ENCODE data around the gene DLGAP4.
"Not testable (repeated sequence)": the region's sequence is repeated elsewhere in the genome, so short reads cannot be mapped to it uniquely, and the experiment has no call there.

The DLGAP4 gene

GRCh38 chr20:36507746-36508145, 201.6 kb downstream of the DLGAP4 start:
- DNase-seq: no peak

DNA sequence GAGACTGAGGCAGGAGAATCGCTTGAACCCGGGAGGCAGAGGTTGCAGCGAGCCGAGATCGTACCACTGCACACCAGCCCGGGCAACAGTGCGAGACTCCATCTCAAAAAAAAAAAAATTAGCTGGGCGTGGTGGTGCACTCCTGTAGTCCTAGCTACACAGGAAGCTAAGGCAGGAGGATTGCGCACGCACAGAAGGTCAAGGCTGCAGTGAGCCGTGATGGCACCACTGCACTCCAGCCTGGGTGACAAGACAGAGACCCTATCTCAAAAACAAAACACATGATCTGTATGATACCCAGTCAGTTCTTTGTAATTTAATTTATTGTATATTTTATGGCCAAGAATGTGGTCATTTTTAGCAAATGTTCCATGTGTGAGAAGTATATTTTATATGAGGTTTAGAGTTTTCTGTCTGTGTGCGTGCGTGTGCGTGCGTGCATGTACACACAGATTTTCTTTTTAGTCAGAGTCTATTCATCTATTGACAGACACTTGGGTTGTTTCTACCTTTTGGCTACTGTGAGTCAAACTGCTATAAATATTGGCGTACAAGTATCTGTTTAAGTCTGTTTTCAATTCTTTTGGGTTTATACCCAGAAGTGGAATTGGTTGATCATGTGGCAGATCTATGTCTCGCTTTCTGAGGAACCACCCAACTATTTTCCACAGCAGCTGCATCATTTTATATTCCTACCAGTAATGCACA, 213.0 kb downstream of the DLGAP4 start:
- no peak for DNase-seq

GRCh38 chr20:36519944-36520343, 213.8 kb downstream of the DLGAP4 start:
- DNase-seq: no peak

DNA sequence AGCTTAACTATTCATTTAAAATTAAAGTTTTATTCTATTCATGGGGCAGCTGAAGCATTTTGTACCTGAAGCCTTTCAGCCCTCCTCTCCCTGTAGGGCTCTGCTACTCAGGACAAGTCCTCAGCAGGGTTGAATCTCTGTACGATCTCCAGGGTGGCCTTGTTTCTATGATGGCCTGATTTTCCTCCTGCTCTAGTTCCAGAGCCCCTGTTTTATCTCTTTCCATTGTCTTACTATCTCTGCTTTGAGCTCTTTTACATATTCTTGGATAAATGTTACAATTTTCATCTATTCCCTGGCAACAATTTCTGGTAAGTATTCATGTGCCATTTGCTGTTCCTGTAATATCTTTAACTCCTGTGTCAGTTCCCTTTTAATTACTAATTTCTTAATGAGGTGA, 215.4 kb downstream of the DLGAP4 start:
- no peak for DNase-seq

DNA sequence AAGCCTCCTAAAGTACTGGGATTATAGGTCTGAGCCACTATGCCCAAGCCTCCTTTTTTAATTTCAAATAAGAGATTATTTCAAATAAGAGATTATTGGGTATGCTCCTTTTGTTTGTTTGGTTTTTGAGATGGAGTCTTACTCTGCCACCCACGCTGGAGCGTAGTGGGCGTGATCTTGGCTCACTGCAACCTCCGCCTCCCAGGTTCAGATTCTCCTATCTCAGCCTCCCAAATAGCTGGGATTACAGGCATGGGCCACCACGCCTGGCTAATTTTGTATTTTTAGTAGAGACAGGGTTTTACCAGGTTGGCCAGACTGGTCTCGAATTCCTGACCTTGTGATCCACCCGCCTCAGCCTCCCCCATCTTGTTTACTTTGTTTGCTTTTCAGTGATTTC, 216.3 kb downstream of the DLGAP4 start:
- DNase-seq: not testable (repeated sequence)

DNA sequence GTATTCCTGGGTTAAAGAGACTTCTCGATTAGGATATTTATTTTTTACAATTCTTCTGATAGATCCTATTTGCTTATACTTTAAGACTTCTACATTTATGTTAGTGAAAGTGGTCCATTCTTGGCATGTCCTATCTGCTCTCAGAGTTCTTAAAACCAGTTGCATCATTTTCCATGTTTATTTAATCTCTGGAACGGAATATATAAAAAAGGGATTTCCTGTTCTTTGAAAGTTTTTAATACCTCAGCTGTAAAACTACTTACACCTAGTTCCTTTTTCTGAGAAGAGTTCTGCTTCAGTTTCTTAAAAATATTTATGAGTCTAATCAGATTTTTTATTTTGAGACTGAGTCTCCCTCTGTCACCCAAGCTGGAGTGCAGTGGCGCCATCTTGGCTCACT, 217.2 kb downstream of the DLGAP4 start:
- DNase-seq: no peak

DNA sequence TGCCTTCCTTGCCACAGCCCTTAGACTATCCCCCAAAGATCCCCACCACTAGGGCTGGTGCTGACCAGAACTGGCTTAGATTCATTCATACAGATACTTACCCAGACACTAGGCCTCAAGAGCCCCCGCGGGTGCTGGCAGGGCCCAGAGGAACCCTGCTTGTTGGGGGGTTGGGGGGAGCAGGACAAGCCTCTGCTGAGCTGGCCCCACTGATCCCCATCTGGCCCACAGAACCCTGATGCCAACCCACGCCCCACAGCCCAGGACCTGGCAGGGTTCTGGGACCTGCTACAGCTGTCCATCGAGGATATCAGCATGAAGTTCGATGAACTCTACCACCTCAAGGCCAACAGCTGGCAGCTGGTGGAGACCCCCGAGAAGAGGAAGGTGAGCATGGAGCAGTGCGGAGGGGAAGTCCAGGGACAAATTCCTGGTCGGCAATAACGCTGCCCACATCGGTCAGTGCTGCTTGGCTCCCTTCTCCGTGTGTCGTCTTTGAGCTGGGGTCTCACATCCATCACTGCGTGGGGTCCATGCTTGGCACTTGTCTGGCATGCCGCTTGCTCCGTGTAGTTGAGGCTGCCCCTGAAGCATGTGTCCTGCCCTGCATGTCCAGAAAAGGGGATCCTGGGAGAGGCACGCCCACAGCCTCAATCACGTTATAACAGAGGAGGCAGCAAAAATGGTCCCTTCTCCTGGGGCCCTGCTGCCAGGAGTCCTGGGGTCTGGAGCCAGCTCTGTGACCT, 219.7 kb downstream of the DLGAP4 start:
- DNase-seq: no peak

DNA sequence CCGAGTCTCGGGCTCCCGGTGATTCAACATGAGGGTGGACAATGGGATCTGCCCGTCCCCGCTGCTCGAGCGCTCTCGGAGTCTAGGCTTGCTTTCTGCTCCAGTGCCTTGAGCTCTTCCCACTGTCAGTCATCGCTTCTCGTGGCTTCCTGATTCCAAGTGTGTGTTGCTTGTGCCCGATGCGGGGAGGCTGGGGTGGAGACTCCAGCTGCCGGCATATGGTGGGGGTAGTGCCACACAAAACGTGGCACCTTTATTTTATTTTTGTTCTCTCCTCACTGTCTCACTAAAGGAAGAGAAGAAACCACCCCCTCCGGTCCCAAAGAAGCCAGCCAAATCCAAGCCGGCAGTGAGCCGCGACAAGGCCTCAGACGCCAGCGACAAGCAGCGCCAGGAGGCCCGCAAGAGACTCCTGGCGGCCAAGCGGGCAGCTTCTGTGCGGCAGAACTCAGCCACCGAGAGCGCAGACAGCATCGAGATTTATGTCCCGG, 220.4 kb downstream of the DLGAP4 start:
- no peak for DNase-seq

GRCh38 chr20:36527331-36528125, 221.4 kb downstream of the DLGAP4 start:
- no peak for DNase-seq

GRCh38 chr20:36528176-36528874, 222.2 kb downstream of the DLGAP4 start:
- DNase-seq: no peak

- no peak for DNase-seq
Observed at GRCh38 chr20:36528875-36529417, 222.8 kb downstream of the DLGAP4 start.

DNA sequence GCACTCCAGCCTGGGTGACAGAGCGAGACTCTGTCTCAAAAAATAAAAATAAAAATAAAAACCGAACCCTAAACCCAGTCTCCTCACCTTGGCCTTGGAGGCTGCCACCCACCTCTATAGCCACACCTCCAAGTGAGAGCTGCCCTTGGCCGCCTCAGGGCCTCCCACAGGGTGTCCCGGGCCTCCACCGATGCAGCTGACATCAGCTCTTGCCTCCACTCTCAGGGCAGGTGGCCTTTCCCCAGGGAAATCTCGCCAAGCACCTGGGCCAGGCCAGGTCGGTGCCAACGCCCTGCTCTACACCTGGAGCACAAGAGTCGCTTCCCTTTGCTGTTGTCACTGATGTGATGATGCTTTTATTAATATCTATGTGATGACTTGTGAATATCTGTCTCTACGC, 226.2 kb downstream of the DLGAP4 start:
- no peak for DNase-seq

DNA sequence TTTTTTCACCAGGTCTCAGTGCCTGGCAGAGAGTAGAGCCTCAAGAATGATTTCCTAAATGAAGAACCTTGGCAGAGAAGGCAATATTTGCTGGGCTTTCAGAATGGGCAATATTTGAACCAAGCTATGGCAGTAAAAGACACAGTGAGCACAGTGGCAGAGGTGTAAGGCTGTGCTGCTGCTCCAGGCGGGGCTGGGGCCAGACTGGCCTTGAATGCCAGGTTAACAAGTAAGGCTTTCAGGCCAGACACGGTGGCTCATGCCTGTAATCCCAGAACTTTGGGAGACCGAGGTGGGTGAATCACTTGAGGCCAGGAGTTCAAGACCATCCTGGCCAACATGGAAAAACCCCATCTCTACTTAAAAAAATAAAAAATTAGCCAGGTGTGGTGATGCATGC, 226.7 kb downstream of the DLGAP4 start:
- DNase-seq: no peak

DNA sequence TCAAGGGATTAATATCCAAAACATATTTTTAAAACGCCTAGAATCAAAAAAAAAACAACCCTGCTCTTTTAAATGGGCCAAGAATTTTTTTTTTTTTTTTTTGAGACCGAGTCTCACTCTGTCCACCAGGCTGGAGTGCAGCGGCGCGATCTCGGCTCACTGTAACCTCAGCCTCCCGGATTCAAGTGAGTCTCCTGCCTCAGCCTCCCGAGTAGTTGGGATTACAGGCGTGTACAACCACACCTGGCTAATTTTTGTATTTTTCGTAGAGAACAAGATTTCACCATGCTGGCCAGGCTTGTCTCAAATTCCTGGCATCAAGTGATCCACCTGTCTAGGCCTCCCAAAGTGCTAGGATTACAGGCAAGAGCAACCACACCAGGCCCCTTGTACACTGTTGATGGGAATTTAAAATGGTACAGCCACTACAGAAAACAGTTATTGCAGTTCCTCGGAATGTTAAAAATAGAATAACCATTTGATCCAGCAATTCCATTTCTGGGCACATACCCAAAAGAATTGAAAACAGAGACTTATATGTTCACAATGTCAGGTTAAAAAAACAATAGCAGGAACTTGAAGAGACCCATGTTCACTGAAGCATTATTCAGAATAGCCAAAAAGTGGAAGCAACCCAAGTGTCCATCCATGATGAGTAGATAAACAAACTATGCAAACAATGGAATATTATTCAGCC, 232.0 kb downstream of the DLGAP4 start:
- no peak for DNase-seq

- DNase-seq: no peak
Observed at GRCh38 chr20:36540551-36541211, 234.5 kb downstream of the DLGAP4 start.

- DNase-seq: no peak
Observed at GRCh38 chr20:36541227-36541767, 235.2 kb downstream of the DLGAP4 start, which contains the start of gene MYL9. MYL9 (plus strand) TSS chr20:36541519; CDS start chr20:36544885, 3,366 bp downstream.

DNA sequence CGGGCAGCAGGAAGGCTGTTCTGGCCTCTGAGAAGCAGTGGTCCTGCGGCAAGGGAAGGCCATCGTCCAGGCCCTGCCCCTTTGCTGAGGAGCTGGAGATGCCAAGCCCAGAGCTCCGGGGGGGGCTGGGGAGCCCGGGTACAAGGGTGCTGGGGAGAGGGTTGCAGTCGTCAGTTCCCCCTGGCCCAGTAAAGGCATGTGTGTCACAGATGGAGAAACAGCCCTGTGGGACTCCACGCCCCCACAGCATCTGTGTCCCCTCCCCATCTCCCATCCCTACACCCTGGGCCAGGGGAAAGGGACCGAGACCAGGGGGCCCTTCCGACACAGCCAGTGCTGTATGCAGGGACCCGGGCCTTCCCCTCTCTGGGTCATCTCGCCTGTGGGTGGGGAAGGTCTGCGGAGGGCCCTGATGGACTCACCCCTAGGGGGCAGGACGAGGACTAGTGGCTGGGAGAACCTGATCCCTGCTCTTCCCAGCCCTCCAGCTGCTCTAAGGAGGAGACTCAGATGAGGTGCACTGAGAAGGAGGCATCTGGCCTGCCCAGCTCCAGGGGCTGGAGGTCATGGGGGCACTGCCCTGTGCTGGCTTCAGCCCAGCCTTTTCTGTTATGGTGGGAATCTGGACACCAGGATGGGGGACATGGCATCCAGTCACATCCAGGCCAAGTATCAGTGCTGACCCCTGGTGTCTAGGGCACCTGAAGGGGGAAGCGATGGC, 235.8 kb downstream of the DLGAP4 start:
- DNase-seq: no peak

DNA sequence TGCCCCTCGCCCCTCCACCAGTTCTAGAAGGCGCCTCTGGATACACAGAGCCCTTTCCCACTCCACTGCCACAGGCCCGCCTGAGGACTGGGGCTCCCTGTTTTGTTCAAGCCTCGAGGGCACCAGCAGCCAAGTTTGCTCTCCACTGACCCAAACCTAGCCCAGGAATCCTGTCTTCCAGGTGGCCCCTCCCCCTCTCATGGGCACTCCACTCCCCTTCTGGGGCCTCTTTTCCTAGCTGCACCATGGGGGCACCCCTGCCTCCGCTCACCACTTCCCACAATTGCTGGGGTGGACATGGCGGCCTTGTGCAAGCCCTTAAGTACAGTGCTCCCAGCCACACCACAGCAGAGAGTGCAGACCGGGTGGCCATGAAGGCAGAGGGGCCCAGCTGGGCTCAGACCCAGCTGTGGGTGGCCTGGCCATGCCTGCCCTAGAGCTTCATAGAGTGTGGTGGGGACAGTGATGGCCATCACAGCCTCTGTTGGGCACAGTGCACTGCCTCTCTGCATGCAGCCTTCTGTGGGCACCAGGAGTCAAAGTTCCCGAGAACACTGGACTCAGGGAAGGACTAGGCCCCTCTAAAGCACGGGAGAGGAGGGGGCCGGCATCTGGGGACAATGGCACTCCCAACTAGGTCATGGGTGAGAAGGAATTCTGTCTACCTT, 236.5 kb downstream of the DLGAP4 start:
- no peak for DNase-seq
